Measurements from ENCODE around the gene LIMS3.
"Not testable (repeated sequence)": the region's sequence is repeated elsewhere in the genome, so short reads cannot be mapped to it uniquely, and the experiment has no call there.

Gene LIMS3

GRCh38 chr2:109898462-109899336, at the start of gene LIMS3:
Gene LIMS3, plus strand, starts transcription at chr2:109898688. Its CDS starts 41 bp downstream, at chr2:109898729.
- not testable (repeated sequence) for H3K4me1 Mint-ChIP-seq; H3K4me3 Mint-ChIP-seq; H3K27ac Mint-ChIP-seq; DNase-seq (ENCODE audit: low spot score in 2 of 2); H3K9me3 Mint-ChIP-seq; H3K36me3 Mint-ChIP-seq; ATAC-seq

GRCh38 chr2:109871129-109871751, 27.2 kb upstream of the LIMS3 start:
- not testable (repeated sequence) for H3K9me3 Mint-ChIP-seq; H3K36me3 Mint-ChIP-seq; H3K4me1 Mint-ChIP-seq; H3K4me3 Mint-ChIP-seq; DNase-seq (ENCODE audit: low spot score in 2 of 2); H3K27ac Mint-ChIP-seq
- ATAC-seq, result peak; percentile 71

- not testable (repeated sequence) for ATAC-seq; H3K4me1 Mint-ChIP-seq; DNase-seq (ENCODE audit: low spot score in 2 of 2); H3K27ac Mint-ChIP-seq; H3K36me3 Mint-ChIP-seq; H3K9me3 Mint-ChIP-seq; H3K4me3 Mint-ChIP-seq
Measured at GRCh38 chr2:109876625-109877024, 21.9 kb upstream of the LIMS3 start.

- not testable (repeated sequence) for H3K4me3 Mint-ChIP-seq; ATAC-seq; H3K4me1 Mint-ChIP-seq; H3K27ac Mint-ChIP-seq; H3K9me3 Mint-ChIP-seq; DNase-seq (ENCODE audit: low spot score in 2 of 2); H3K36me3 Mint-ChIP-seq
Measured at GRCh38 chr2:109882112-109882511, 16.4 kb upstream of the LIMS3 start.

DNA sequence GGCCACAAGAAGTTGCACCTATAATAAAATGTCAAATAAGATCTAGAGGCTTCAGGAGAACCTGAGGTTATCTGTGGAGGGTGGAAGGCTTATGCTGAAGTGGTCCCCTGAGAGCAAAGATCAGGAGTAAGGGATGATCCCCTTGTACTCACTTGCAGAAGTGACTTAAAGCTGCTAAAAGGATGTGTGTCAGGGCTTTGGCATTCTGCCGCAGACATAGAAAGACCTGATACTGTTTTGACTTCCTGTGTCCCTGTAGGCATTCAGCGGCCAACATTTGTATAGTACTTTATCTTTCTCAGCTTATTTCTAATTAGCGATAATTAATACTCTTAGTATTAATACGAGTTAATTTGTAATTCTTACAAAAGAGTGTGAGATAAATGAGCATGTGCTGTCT, 10.1 kb upstream of the LIMS3 start:
- H3K27ac Mint-ChIP-seq; ATAC-seq; H3K4me1 Mint-ChIP-seq; H3K36me3 Mint-ChIP-seq; H3K9me3 Mint-ChIP-seq; H3K4me3 Mint-ChIP-seq; DNase-seq (ENCODE audit: low spot score in 2 of 2): not testable (repeated sequence)

DNA sequence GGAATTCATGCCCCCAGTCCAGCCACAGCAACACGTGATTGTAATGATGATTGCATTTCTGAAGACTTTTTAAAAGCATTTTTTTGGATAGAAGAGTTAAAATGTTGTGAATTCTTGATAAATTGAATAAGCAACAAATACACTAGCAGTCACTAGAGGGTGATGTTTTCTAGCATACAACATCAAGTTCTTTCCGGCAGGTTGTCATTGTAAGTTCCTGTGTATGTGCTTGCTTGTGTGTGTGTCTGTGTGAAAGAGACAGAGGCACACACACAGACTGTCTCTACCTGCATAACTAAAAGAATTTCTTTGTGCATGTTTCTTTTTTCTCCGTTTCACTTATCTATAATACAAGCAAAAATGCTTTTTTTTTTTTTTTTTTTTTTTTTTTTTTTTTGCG, 8.6 kb upstream of the LIMS3 start:
- not testable (repeated sequence) for H3K27ac Mint-ChIP-seq; H3K36me3 Mint-ChIP-seq; ATAC-seq; H3K4me1 Mint-ChIP-seq; DNase-seq (ENCODE audit: low spot score in 2 of 2); H3K9me3 Mint-ChIP-seq; H3K4me3 Mint-ChIP-seq

GRCh38 chr2:109891024-109891423, 7.5 kb upstream of the LIMS3 start:
- ATAC-seq; DNase-seq (ENCODE audit: low spot score in 2 of 2); H3K9me3 Mint-ChIP-seq; H3K4me3 Mint-ChIP-seq; H3K27ac Mint-ChIP-seq; H3K4me1 Mint-ChIP-seq; H3K36me3 Mint-ChIP-seq: not testable (repeated sequence)

- H3K9me3 Mint-ChIP-seq; ATAC-seq; H3K4me1 Mint-ChIP-seq; H3K27ac Mint-ChIP-seq; H3K36me3 Mint-ChIP-seq; H3K4me3 Mint-ChIP-seq; DNase-seq (ENCODE audit: low spot score in 2 of 2): not testable (repeated sequence)
Measured at GRCh38 chr2:109893736-109894135, 4.8 kb upstream of the LIMS3 start.

DNA sequence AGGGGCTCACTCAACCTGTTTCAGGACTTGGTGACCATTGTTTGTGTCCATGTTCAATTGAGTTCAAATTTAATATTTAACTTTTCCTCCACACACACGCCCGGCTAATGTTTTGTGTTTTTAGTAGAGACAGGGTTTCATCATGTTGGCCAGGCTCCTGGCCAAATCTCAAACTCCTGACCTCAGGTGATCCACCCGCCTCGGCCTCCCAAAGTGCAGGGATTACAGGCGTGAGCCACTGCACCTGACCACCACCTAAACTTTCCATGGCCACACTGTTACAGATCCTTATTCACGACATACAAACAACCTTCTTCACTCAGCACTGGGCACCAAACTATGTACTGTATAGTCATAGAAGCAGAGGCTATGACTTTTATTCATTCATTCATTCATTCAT, 4.3 kb upstream of the LIMS3 start:
- H3K27ac Mint-ChIP-seq; H3K4me3 Mint-ChIP-seq; DNase-seq (ENCODE audit: low spot score in 2 of 2); H3K4me1 Mint-ChIP-seq; ATAC-seq; H3K36me3 Mint-ChIP-seq; H3K9me3 Mint-ChIP-seq: not testable (repeated sequence)

DNA sequence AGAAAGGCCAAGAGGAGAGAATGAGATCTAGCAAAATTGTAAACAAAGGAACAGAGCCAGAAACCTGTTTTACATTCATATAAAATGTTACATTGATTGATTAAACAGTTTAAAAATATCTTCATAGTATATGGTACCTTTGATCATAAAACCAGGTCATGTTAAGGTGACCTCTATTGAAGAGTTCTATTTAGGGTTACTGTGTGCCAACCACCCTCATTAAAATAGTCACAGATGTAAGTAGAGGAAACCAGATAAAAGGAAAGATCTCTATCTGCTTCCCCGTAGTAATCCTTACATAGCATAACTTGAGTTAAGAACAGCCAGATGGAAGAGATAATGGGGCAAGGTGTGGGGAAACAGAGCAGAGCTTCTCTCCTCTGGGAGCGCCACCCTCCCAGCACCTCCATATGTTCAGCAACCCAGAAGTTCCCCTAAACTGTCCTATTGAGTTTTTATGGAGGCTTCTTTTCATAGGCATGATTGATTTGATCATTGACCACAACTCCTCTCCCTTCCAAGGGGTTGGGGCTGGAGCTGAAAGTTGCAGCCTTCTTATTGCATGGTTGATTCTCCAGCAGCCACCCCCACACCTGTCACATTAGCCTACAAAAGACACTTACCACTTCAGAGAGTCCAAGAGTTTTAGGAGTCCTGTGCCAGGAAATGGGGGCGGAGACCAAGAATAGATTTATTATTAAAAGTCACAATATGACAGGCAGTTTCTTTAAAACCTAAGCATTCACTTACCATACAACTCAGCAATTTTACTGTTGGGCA, 3.2 kb upstream of the LIMS3 start:
- not testable (repeated sequence) for H3K27ac Mint-ChIP-seq; H3K4me1 Mint-ChIP-seq; H3K36me3 Mint-ChIP-seq; H3K9me3 Mint-ChIP-seq; ATAC-seq; DNase-seq (ENCODE audit: low spot score in 2 of 2); H3K4me3 Mint-ChIP-seq

DNA sequence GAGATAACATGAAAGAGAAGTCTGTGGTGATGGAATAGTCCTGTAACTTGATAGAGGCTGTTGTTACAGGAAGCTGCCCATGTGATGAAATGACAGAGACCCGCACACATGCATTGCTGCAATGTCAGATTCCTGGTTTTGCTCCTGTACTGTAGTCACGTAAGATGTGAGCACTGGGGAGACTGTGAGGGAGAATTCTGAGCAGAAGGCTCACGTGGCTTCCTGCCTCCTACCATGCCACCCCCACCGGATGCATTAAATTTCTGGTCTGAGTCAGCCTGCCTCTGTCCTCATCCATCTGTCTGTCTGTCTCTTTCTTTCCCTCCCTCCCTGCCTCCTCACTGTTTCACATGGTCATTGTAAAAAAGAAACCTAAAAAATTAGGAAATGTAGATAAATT, 2.3 kb upstream of the LIMS3 start:
- not testable (repeated sequence) for H3K9me3 Mint-ChIP-seq; H3K4me1 Mint-ChIP-seq; DNase-seq (ENCODE audit: low spot score in 2 of 2); H3K27ac Mint-ChIP-seq; H3K4me3 Mint-ChIP-seq; H3K36me3 Mint-ChIP-seq
- peak; percentile 99 for ATAC-seq

GRCh38 chr2:109897769-109898461, 573 bp upstream of the LIMS3 start:
- H3K4me3 Mint-ChIP-seq; DNase-seq (ENCODE audit: low spot score in 2 of 2); H3K36me3 Mint-ChIP-seq; H3K27ac Mint-ChIP-seq; ATAC-seq; H3K4me1 Mint-ChIP-seq; H3K9me3 Mint-ChIP-seq: not testable (repeated sequence)

DNA sequence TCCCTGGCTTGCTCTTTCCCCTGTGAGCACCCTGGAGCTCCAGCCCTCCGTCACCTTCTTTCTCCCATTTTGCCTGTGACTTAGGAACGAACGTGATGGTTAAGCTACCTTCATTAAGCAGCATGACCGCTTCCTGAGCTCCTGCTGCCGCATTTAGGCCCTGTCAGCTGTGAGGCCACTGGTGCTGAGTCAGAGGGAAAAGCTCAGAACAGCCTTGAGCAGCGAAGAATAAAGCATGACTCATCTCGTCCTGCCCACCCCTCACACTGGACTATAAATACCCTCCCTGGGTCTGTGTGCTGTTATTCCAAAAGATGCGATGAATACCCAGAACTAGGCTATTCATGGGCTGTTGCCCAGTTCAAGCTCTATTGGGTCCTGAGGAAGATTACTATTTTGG, 7.3 kb downstream of the LIMS3 start:
- DNase-seq (ENCODE audit: low spot score in 2 of 2); H3K36me3 Mint-ChIP-seq; H3K9me3 Mint-ChIP-seq; H3K4me1 Mint-ChIP-seq; H3K27ac Mint-ChIP-seq; H3K4me3 Mint-ChIP-seq: not testable (repeated sequence)
- peak; percentile 70 for ATAC-seq

DNA sequence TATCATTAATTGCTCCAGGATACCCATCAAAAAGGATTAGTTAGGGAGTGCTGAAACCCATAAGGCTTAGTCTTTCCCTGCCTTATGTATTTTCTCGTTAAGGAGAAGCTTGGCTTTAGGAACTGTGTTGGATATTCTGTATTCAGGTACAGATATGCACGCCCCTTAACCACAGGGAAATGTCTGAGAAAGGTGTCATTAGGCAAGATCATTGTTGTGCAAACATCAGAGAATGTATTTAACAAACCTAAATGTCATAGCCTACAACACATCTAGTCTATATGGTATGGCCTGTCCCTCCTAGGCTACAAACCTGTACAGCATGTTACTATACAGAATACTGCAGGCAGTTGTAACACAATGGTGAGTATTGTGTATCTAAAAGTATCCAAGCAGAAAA, 10.1 kb downstream of the LIMS3 start:
- not testable (repeated sequence) for H3K36me3 Mint-ChIP-seq; H3K4me1 Mint-ChIP-seq; DNase-seq (ENCODE audit: low spot score in 2 of 2); H3K9me3 Mint-ChIP-seq; ATAC-seq; H3K27ac Mint-ChIP-seq; H3K4me3 Mint-ChIP-seq

GRCh38 chr2:109910789-109911188, 12.3 kb downstream of the LIMS3 start:
- H3K9me3 Mint-ChIP-seq; H3K27ac Mint-ChIP-seq; DNase-seq (ENCODE audit: low spot score in 2 of 2); ATAC-seq; H3K4me3 Mint-ChIP-seq; H3K36me3 Mint-ChIP-seq; H3K4me1 Mint-ChIP-seq: not testable (repeated sequence)
